ENCODE data around the gene CDS1.
"Not testable (repeated sequence)": the region's sequence is repeated elsewhere in the genome, so short reads cannot be mapped to it uniquely, and the experiment has no call there.

Gene CDS1

GRCh38 chr4:84547211-84547610 is 35.7 kb upstream of the CDS1 start:
- no peak for TF ChIP-seq POLR2AphosphoS5 (IDR thresholded peaks at IDR 0.05; ENCODE audit: low read depth)
- TF ChIP-seq, protein P1, sequence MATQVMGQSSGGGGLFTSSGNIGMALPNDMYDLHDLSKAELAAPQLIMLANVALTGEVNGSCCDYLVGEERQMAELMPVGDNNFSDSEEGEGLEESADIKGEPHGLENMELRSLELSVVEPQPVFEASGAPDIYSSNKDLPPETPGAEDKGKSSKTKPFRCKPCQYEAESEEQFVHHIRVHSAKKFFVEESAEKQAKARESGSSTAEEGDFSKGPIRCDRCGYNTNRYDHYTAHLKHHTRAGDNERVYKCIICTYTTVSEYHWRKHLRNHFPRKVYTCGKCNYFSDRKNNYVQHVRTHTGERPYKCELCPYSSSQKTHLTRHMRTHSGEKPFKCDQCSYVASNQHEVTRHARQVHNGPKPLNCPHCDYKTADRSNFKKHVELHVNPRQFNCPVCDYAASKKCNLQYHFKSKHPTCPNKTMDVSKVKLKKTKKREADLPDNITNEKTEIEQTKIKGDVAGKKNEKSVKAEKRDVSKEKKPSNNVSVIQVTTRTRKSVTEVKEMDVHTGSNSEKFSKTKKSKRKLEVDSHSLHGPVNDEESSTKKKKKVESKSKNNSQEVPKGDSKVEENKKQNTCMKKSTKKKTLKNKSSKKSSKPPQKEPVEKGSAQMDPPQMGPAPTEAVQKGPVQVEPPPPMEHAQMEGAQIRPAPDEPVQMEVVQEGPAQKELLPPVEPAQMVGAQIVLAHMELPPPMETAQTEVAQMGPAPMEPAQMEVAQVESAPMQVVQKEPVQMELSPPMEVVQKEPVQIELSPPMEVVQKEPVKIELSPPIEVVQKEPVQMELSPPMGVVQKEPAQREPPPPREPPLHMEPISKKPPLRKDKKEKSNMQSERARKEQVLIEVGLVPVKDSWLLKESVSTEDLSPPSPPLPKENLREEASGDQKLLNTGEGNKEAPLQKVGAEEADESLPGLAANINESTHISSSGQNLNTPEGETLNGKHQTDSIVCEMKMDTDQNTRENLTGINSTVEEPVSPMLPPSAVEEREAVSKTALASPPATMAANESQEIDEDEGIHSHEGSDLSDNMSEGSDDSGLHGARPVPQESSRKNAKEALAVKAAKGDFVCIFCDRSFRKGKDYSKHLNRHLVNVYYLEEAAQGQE (IDR thresholded peaks at IDR 0.05; ENCODE audit: insufficient replicate concordance, low read depth): no peak
- TF ChIP-seq GABPA (IDR thresholded peaks at IDR 0.05; ENCODE audit: low read depth): no peak
- TF ChIP-seq, protein P2, sequence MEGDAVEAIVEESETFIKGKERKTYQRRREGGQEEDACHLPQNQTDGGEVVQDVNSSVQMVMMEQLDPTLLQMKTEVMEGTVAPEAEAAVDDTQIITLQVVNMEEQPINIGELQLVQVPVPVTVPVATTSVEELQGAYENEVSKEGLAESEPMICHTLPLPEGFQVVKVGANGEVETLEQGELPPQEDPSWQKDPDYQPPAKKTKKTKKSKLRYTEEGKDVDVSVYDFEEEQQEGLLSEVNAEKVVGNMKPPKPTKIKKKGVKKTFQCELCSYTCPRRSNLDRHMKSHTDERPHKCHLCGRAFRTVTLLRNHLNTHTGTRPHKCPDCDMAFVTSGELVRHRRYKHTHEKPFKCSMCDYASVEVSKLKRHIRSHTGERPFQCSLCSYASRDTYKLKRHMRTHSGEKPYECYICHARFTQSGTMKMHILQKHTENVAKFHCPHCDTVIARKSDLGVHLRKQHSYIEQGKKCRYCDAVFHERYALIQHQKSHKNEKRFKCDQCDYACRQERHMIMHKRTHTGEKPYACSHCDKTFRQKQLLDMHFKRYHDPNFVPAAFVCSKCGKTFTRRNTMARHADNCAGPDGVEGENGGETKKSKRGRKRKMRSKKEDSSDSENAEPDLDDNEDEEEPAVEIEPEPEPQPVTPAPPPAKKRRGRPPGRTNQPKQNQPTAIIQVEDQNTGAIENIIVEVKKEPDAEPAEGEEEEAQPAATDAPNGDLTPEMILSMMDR (IDR thresholded peaks at IDR 0.05; ENCODE audit: insufficient read depth, low read length): no peak
- no peak for TF ChIP-seq SPI1 (IDR thresholded peaks at IDR 0.05; ENCODE audit: borderline replicate concordance, low read depth)
- no peak overlapping the region for H3K4me3 ChIP-seq (replicated peaks; ENCODE audit: insufficient read depth, low read length)
- peak in 1 of 2 experiments; percentile 12 for DNase-seq (ENCODE audit: low read depth in 1 of 2, low spot score in 1 of 2)

GRCh38 chr4:84549191-84549590 is 33.7 kb upstream of the CDS1 start:
- DNase-seq (ENCODE audit: low read depth in 1 of 2, low spot score in 1 of 2); H3K4me3 ChIP-seq (replicated peaks; ENCODE audit: insufficient read depth, low read length); H3K27me3 ChIP-seq (ENCODE audit: insufficient read depth, poor library complexity, severe bottlenecking); H3K27ac ChIP-seq (replicated peaks): not testable (repeated sequence)

More at GRCh38 chr4:84547211-84547610, 35.7 kb upstream of the CDS1 start:
- H3K27ac ChIP-seq (replicated peaks): no peak overlapping the region
- H3K27me3 ChIP-seq (ENCODE audit: insufficient read depth, poor library complexity, severe bottlenecking): no peaks in the 10 kb centered on the region

DNA sequence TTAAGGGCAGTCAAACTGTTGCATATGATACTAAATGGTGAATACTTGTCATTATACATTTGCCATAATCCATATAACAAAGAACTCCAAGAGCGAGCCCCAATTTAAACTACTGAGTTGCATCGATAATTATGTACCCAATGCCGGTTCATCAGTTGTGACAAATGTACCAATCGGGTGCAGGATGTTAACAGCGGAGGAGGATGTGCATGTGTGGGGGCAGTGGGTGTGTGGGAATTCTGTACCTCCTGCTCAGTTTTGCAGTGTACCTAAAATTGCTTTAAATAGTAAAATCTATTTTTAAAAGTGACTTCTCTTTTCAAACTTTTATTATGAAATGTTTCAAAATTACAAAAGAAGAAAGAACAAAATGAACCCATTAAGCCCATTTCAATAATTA is 20.8 kb upstream of the CDS1 start:
- Histone ChIP-seq H3K27me3 (ENCODE audit: insufficient read depth, poor library complexity, severe bottlenecking) (no peaks in the 10 kb centered on the region), H3K4me3 (replicated peaks; ENCODE audit: insufficient read depth, low read length) (no peak overlapping the region), H3K27ac (replicated peaks) (no peak overlapping the region)
- TF ChIP-seq POLR2AphosphoS5 (IDR thresholded peaks at IDR 0.05; ENCODE audit: low read depth) (no peak), SPI1 (IDR thresholded peaks at IDR 0.05; ENCODE audit: borderline replicate concordance, low read depth) (no peak)
- TF ChIP-seq, protein P1 (IDR thresholded peaks at IDR 0.05; ENCODE audit: insufficient replicate concordance, low read depth): no peak
- no peak for DNase-seq (ENCODE audit: low read depth in 1 of 2, low spot score in 1 of 2)

DNA sequence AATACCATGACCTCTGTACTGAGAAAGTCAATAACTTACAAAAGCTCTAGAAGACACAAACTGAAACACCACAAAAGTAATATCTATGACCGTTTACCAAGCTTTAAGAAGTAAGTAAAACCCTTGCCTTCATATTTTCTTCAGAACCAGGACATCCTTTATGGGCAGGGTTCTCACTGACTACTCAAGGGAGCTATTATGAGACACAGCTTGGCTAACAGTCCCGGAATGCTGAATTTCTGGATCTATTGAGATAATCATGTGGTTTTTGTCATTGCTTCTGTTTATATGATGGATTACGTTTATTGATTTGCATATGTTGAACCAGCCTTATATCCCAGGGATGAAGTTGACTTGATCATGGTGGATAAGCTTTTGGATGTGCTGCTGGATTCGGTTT is 19.9 kb upstream of the CDS1 start:
- DNase-seq (ENCODE audit: low read depth in 1 of 2, low spot score in 1 of 2): no peak
- Histone ChIP-seq H3K27ac (replicated peaks) (no peak overlapping the region), H3K27me3 (ENCODE audit: insufficient read depth, poor library complexity, severe bottlenecking) (no peaks in the 10 kb centered on the region), H3K4me3 (replicated peaks; ENCODE audit: insufficient read depth, low read length) (no peak overlapping the region)
- TF ChIP-seq, protein P2 (IDR thresholded peaks at IDR 0.05; ENCODE audit: insufficient read depth, low read length): no peak
- TF ChIP-seq SPI1 (IDR thresholded peaks at IDR 0.05; ENCODE audit: borderline replicate concordance, low read depth): no peak
- TF ChIP-seq, protein P1 (IDR thresholded peaks at IDR 0.05; ENCODE audit: insufficient replicate concordance, low read depth): no peak
- no peak for TF ChIP-seq POLR2AphosphoS5 (IDR thresholded peaks at IDR 0.05; ENCODE audit: low read depth)
- TF ChIP-seq GABPA (IDR thresholded peaks at IDR 0.05; ENCODE audit: low read depth): no peak

Measured in HL-60 (cell line).